HG03103 (cell line): ENCODE results near the gene STIM2.

Source experiments
- ATAC-seq: cut with Tn5 transposase; IDR thresholded peaks from one replicate; pipeline ENCODE4 v1.9.1; 2021; ENCODE audit warnings: low read depth; ENCODE audit not compliant: unreplicated experiment

The STIM2 gene

GRCh38 chr4:26896636-26897035, 36.0 kb downstream of the STIM2 start:
- ATAC-seq: no peak

- ATAC-seq: no peak
These were observed 39.4 kb downstream of the STIM2 start for GRCh38 chr4:26899991-26900390.

- ATAC-seq: no peak
These were observed 40.1 kb downstream of the STIM2 start for GRCh38 chr4:26900765-26901164.

GRCh38 chr4:26905172-26905571, 44.5 kb downstream of the STIM2 start:
- no peak for ATAC-seq

- no peak for ATAC-seq
These were observed 47.3 kb downstream of the STIM2 start for GRCh38 chr4:26907731-26908599.

- no peak for ATAC-seq
These were observed 48.7 kb downstream of the STIM2 start for GRCh38 chr4:26909369-26909768.

- no peak for ATAC-seq
These were observed 50.6 kb downstream of the STIM2 start for GRCh38 chr4:26911254-26911653.

GRCh38 chr4:26912069-26912468, 51.4 kb downstream of the STIM2 start:
- ATAC-seq: no peak

GRCh38 chr4:26912810-26913209, 52.2 kb downstream of the STIM2 start:
- no peak for ATAC-seq

GRCh38 chr4:26916195-26916594, 55.6 kb downstream of the STIM2 start:
- no peak for ATAC-seq

- no peak for ATAC-seq
These were observed 70.3 kb downstream of the STIM2 start for GRCh38 chr4:26930964-26931363.

GRCh38 chr4:26931451-26931850, 70.8 kb downstream of the STIM2 start:
- no peak for ATAC-seq

- no peak for ATAC-seq
These were observed 71.3 kb downstream of the STIM2 start for GRCh38 chr4:26931966-26932365.

- no peak for ATAC-seq
These were observed 74.8 kb downstream of the STIM2 start for GRCh38 chr4:26935397-26935796.

- ATAC-seq: no peak
These were observed 75.8 kb downstream of the STIM2 start for GRCh38 chr4:26936284-26937065.

- ATAC-seq: peak; percentile 55
These were observed 76.5 kb downstream of the STIM2 start for GRCh38 chr4:26937139-26937538.

- no peak for ATAC-seq
These were observed 76.9 kb downstream of the STIM2 start for GRCh38 chr4:26937567-26937966.

GRCh38 chr4:26938516-26938915, 77.9 kb downstream of the STIM2 start:
- no peak for ATAC-seq

GRCh38 chr4:26941951-26942350, 81.3 kb downstream of the STIM2 start:
- ATAC-seq: no peak

- ATAC-seq: no peak
These were observed 82.2 kb downstream of the STIM2 start for GRCh38 chr4:26942871-26943270.

- ATAC-seq: no peak
These were observed 82.8 kb downstream of the STIM2 start for GRCh38 chr4:26943391-26943790.

- no peak for ATAC-seq
These were observed 85.2 kb downstream of the STIM2 start for GRCh38 chr4:26945794-26946193.
